ENCODE data around the gene SH3BGR.

DNA sequence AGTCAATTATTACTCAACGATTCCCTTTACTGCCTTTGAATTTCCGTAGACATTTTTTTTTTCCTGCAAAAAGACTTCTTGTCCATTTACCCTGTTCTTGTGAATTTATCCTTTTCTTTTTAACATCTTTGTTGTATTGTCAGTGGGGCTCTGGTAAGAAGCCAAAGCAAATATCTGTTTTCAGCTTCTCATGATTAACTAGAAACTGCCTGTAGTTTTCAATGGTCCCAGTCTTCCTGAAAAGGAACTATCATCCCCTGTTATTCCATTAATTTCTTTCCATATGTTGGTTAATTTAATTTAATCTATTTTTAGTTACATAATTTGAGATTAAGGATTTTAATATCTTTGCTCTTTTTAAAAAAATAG is 28.0 kb downstream of the SH3BGR start:
- TF ChIP-seq, protein P1, sequence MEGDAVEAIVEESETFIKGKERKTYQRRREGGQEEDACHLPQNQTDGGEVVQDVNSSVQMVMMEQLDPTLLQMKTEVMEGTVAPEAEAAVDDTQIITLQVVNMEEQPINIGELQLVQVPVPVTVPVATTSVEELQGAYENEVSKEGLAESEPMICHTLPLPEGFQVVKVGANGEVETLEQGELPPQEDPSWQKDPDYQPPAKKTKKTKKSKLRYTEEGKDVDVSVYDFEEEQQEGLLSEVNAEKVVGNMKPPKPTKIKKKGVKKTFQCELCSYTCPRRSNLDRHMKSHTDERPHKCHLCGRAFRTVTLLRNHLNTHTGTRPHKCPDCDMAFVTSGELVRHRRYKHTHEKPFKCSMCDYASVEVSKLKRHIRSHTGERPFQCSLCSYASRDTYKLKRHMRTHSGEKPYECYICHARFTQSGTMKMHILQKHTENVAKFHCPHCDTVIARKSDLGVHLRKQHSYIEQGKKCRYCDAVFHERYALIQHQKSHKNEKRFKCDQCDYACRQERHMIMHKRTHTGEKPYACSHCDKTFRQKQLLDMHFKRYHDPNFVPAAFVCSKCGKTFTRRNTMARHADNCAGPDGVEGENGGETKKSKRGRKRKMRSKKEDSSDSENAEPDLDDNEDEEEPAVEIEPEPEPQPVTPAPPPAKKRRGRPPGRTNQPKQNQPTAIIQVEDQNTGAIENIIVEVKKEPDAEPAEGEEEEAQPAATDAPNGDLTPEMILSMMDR (IDR thresholded peaks at IDR 0.05; ENCODE audit: insufficient read depth, low read length): no peak
- no peak for TF ChIP-seq GABPA (IDR thresholded peaks at IDR 0.05; ENCODE audit: low read depth)
- no peak for TF ChIP-seq POLR2AphosphoS5 (IDR thresholded peaks at IDR 0.05; ENCODE audit: low read depth)
- TF ChIP-seq, protein P2, sequence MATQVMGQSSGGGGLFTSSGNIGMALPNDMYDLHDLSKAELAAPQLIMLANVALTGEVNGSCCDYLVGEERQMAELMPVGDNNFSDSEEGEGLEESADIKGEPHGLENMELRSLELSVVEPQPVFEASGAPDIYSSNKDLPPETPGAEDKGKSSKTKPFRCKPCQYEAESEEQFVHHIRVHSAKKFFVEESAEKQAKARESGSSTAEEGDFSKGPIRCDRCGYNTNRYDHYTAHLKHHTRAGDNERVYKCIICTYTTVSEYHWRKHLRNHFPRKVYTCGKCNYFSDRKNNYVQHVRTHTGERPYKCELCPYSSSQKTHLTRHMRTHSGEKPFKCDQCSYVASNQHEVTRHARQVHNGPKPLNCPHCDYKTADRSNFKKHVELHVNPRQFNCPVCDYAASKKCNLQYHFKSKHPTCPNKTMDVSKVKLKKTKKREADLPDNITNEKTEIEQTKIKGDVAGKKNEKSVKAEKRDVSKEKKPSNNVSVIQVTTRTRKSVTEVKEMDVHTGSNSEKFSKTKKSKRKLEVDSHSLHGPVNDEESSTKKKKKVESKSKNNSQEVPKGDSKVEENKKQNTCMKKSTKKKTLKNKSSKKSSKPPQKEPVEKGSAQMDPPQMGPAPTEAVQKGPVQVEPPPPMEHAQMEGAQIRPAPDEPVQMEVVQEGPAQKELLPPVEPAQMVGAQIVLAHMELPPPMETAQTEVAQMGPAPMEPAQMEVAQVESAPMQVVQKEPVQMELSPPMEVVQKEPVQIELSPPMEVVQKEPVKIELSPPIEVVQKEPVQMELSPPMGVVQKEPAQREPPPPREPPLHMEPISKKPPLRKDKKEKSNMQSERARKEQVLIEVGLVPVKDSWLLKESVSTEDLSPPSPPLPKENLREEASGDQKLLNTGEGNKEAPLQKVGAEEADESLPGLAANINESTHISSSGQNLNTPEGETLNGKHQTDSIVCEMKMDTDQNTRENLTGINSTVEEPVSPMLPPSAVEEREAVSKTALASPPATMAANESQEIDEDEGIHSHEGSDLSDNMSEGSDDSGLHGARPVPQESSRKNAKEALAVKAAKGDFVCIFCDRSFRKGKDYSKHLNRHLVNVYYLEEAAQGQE (IDR thresholded peaks at IDR 0.05; ENCODE audit: insufficient replicate concordance, low read depth): no peak

All from HL-60 (cell line).